G401.6 (cell line): ENCODE data around the gene DOCK7.
"Not testable (repeated sequence)": the region's sequence is repeated elsewhere in the genome, so short reads cannot be mapped to it uniquely, and the experiment has no call there.

Source experiments
- FAIRE-seq: peaks from 2 replicates; lab custom pipeline; 2012; peaks lifted over from hg19 to GRCh38; lab: Jason Lieb, UNC

DOCK7 gene, protein sequence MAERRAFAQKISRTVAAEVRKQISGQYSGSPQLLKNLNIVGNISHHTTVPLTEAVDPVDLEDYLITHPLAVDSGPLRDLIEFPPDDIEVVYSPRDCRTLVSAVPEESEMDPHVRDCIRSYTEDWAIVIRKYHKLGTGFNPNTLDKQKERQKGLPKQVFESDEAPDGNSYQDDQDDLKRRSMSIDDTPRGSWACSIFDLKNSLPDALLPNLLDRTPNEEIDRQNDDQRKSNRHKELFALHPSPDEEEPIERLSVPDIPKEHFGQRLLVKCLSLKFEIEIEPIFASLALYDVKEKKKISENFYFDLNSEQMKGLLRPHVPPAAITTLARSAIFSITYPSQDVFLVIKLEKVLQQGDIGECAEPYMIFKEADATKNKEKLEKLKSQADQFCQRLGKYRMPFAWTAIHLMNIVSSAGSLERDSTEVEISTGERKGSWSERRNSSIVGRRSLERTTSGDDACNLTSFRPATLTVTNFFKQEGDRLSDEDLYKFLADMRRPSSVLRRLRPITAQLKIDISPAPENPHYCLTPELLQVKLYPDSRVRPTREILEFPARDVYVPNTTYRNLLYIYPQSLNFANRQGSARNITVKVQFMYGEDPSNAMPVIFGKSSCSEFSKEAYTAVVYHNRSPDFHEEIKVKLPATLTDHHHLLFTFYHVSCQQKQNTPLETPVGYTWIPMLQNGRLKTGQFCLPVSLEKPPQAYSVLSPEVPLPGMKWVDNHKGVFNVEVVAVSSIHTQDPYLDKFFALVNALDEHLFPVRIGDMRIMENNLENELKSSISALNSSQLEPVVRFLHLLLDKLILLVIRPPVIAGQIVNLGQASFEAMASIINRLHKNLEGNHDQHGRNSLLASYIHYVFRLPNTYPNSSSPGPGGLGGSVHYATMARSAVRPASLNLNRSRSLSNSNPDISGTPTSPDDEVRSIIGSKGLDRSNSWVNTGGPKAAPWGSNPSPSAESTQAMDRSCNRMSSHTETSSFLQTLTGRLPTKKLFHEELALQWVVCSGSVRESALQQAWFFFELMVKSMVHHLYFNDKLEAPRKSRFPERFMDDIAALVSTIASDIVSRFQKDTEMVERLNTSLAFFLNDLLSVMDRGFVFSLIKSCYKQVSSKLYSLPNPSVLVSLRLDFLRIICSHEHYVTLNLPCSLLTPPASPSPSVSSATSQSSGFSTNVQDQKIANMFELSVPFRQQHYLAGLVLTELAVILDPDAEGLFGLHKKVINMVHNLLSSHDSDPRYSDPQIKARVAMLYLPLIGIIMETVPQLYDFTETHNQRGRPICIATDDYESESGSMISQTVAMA (N-terminal part only)

DNA sequence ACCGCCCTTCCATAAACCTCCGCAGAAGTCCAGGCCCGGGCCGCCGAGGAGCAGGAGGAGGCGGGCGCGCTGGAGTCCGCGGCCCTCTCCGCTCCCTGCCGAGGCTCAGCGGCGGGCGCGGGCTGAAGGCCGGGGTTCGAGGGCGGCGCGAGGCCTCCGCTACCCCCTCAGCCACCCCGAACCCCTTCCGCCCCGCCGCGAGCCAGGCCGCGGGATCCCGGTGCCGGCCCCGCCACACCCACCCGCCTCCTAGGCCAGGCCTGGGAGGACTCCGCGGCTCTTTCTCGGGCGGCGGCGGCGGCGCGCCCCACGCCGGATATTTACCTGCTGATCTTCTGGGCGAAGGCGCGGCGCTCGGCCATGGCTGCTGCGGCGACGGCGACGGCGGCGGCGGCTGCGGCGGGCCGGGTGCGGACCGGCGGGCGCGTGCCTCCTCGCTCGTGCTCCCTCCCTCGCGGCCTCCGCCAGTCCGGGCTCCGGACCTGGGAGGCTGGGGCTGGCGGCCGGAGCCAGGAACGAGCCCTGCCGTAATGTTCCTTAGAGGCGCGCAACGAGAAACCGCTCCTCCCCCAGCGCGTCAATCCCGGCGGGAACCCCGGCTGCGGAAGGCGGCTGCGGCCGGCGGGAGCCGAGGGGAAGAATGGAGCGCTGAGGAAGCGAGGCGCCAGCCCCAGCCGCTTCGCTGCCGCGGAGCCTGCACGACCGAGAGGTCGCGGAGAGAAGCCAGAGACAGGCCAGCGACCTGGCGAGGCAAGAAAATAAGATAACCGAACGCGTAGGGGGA lies at the start of gene DOCK7:
TSS of gene DOCK7 (minus strand) at position 484 of the 784 bp plus-strand sequence. CDS start at position 362, 122 bp downstream.
- FAIRE-seq = no peak

DNA sequence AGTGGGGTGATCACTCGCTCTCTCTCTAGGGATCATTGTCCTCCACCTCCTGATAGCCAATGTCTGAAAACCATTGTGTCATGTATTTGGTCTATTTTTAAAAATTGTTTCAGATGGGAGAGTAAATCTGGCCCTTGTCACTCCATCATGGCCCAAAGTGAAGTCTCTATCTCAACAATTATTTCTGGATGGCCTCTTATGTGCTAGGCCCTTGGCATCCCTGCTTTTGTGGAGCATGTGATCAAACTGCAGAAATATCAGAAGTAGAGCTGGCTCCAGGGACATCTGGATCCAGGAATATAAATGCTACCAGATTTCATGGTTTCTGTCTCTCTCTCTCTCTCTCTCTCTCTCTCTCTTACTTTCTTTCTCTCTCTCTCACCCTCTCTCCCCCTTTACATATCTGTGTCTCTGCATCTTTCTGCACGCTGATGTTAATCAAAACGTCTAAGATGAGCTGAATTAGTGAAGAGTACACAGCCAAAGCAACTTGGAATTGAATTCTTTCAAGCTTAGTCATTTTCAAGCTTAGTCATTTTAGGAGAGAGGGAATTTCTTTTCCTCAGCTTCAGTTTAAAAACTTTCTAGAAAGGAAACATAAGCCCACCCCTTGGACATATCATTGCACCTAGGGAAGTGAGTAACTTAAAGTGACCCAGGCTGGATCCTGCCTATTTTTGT lies 47.4 kb upstream of the DOCK7 start:
- no peak for FAIRE-seq

DNA sequence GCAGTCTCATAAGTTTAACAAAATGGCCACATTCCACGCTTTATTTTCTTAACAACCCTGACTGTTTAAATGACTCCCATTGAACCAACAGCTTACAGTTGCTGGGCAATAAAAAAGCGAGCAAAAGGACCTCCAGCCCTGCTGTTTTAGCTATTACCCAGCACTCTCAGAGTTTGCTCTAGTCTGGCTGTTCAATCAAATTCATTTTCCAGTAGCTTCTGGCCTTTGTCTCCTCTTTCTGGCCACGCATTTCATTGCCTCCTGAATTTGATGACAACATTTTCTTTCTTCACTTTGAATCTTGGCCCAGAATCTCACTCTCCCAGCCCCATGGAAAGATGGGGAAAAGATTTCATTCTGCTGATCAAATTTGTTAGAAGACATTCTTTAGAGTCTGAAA lies 44.1 kb upstream of the DOCK7 start:
- FAIRE-seq = no peak

DNA sequence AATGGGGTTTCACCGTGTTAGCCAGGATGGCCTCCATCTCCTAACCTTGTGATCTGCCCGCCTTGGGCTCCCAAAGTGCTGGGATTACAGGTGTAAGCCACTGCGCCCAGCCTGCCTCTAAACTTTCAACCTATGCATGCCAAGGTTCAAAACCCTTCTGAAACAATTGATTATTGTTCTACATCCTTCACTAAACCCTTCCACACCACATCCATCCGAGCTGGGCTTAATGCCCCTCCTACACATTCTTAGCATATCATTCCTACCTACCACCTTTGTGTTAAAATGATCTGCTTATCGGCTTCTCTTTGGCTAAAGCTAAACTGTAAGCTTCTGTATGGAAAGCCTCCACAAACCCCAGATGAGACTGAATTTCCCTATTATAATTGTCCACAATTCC lies 40.8 kb upstream of the DOCK7 start:
- FAIRE-seq = no peak

DNA sequence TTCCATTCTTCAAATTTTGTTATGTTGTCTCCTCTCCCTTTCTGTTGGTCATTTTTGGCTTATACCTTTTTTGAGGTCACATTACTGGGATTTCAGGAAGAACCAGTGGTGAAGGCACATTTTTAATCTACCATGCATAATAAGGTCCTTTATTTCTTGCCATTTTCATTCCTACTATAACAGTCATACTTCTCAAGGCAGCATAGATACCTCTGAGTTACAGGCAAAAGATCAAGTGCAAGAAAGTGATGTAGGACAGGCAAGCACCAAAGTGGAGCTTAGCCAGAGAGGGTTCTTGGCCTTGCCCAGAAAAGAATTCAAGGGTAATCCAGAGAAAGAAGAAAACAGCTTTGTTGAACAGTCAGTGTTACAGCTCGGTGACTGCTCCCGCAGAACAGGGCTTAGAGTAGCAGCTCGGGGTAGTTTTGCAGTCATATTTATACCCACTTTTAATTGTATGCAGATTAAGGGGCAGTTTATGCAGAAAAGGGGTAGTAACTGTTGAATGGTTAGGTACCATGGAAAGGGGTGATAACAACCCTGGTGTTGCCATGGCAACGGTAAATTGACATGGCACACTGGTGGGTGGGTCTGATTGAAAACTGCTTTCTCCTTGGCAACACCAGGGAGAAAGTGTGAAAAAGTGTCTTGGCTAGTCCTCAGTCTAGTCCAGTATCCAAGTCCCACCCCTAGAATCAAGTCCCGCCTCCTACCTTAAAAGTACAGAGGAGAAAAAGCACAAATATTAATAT lies 39.6 kb upstream of the DOCK7 start:
- FAIRE-seq = no peak

DNA sequence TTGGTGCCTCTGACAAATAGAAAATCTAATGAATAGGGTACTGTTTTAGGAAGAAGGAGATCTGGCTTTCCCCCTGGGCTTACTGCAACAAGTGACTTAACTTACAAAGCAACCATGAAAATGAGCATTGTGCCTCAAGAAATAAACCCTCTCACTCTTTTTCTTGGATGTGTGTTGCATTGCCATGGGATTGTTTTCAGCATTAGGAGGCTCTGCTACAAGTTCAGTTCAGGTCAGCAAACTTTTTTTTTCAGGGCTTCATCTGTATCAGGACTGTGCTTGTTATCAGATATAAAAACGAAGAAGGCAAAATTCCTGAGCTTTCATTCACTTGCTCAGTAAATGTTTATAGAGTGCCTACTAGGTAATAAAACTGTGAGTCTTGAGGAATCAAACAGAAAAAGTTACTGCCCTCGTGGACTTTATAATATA lies 37.8 kb upstream of the DOCK7 start:
- FAIRE-seq = no peak

DNA sequence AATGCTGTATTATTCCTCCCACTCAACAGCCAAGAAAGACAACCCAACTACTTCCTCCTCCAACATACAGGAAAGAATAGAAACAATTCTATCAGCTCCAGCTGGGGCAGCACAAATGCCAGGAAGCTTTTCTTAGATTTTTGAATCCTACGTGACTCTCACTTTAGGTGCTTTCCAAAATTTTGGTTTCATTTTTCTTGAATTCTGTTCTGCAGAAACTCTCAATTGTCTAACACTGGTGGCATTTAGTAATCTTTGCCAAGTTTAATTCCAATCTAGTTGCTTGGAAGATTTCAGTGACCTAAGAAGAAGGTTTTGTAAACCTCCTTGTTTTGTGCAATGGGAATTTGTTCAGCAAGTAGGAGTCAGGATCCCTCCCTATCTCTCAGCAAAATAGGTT lies 37.1 kb upstream of the DOCK7 start:
- no peak for FAIRE-seq

DNA sequence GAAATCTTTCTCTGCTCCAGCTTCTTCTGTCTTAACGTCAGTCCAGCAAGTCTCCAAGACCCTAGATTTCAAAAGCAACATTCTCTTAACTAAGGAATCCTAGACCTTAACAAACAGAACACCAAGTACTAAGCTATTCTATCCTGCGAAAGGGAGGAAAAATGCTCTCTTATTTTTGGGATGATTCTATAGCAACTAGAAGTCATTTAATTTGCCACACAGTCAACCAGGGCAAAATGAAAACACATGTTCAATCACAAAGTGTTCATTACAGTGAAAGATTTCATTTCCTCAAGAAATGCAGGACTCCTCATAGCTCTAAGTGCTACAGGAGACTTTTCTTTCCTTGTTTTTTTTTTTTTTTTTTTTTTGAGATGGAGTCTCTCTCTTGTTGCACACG lies 36.2 kb upstream of the DOCK7 start:
- FAIRE-seq = no peak

DNA sequence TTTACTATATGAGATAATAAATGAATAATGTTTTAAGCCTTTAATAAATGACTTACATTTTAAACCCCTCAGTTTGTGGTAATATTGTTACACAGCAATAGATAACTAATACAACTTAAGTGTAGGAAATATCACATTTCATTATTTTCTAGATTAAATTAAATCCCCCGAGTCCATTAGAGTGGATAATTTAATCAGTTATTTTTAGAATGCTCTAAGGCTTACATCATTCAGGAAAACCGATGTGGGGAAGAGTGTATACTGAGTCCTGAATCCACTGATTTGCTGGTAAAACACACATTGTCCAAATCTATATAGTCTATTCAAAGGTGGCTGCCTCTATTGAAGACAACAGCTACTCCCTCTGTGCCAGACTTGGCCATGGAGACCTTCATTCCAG lies 35.7 kb upstream of the DOCK7 start:
- FAIRE-seq = no peak

DNA sequence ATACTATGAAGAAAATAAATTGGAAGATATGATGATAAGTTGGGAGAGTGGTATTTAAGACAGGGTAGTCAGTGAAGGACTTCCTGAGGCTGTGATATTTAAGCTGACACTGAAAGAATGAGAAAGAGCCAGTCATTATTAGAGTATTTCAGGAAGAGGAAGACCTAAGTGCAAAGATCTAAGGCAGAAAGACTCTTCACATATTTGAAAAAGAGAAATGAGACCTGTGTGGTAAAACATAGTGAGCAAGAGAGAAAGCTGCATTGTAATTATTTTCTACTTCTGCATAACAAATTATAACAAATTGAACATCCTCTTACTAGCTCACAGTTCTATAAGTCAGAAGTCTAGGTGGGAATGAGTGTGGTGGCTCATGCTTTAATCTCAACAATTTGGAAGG lies 34.6 kb upstream of the DOCK7 start:
- no peak for FAIRE-seq

DNA sequence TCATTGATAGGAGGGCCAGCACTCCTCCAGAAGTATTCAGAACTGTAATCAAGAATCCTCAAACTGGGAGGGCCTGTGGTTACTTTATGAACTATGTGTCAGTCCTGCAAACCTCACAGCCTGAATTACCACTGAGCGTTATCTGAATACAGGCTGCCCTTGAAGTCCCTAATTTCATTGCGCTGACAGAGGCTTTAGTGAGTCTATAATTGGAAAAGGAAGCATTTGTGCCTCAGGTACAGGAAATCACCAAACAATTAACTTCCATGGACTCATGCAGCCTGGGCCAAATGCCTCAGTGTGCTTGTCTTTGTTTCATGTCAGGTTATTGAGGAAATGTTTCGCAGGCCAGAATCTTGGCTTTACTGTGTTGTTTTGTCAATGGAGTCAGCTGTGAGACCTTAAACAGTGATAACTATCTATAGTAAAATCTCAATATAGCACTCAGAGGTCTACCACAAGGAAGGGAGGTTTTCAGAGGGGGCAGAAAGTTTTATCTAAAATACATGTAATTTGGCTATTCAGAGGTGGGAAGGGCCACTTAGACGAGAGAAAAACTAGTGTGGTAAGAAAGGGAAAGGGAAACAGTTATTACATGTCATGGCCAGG lies 32.9 kb upstream of the DOCK7 start:
- no peak for FAIRE-seq

DNA sequence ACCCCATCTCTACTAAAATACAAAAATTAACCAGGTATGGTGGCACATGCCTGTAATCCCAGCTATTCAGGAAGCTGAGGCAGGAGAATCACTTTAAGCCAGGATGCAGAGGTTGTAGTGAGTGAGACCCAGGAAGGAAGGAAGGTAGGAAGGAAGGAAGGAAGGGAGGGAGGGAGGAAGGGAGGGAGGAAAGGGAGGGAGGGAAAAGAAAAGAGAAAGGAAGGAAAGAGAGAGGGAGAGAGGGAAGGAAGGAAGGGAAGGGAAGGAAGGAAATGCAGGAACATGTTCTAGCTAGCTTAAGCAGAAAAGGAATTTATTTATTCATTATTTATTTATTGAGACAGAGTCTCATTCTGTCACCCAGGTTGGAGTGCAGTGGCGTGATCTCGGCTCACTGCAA lies 30.2 kb upstream of the DOCK7 start:
- FAIRE-seq = not testable (repeated sequence)

DNA sequence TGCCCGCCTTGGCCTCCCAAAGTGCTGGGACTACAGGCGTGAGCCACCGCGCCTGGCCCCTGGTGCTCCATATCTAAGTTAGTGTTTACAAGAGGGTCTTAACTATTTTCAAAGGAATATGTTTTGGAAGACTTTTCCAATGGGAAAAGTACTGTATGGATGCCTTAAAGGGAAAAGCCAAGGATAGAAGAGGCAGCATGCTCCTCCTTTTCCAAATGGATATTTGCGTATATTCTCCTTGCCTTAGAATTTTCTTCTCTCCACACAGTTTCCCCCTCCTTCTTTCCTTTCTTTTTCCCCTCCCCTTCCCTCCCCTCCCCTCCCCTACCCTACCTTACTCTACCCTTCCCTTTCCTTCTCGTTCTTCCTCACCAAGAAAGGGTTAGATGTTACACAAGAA lies 29.3 kb upstream of the DOCK7 start:
- FAIRE-seq = no peak

DNA sequence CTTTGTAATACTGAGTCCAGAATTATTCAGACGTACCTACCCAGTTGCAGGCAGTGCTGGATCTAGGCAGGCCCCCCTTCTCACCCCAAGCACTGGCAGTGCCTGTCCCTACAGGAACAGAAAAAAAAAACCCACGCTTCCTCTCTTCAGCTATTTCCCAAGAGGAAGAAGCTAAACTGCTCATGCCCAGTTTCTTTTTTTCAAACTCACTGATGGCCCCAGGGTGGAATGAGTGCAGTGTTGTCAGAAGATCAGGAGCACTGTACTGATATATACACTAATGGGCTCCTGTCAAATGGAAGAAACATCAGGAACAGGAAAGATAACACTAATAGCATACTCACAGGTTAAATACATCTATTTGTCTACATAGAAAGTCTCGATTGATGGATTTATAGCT lies 28.2 kb upstream of the DOCK7 start:
- FAIRE-seq = no peak

DNA sequence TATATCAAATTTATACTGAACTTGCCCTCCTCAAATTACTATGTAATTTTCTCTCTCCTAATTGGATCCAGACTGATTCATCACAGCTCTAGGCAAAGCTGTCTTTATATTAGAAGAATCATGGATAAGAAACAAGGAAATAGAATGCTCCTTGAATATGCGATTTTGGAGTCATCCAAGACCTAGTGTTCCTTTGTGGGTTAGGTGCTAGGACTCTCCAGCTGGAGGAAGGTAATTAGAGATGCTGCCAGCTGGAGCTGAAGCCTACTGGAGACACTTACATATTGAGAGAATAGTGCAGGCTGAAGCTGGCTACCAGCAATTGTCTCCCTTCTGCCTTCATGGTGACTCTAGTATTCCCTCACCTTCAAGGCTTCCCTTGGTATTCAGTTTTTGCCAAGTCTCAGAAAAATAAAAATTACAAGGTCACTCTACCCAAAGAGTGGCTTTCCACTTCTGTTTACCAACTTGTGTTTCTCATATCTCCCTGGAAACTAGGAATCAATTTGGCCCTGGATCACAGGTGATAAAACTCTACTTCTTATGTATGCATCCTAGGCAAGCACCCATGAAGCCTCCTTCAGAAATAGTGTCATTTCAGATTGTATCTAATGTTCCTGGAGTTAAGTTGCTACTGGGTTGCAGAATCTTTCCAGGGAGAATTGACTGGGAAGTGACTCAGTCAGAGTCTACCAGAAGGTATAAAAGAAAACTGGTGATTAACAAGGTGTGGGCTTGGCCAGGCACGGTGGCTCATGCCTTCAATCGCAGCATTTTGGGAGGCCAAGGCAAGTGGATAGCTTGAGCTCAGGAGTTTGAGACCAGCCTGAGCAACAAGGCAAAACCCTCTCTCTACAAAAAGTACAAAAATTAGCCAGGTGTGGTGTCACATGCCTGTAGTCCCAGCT lies 24.4 kb upstream of the DOCK7 start:
- no peak for FAIRE-seq

DNA sequence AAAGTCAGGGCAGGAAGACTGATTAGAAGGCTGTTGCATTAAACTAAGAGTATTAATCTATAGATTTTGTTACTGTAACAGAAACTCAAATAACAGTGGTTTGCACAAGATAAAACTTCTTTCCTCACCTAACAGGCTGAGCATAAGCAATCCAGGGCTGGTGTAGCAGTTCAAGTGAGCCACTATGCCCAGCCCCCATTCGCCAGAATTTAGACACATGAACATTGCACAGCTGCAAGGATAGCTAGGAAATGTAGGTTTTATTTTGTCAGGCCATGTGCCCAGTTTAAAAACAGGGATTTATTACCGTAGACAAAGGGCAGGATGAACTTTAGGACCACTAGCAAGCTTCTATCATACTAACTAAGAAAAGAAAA lies 19.5 kb upstream of the DOCK7 start:
- FAIRE-seq = no peak

DNA sequence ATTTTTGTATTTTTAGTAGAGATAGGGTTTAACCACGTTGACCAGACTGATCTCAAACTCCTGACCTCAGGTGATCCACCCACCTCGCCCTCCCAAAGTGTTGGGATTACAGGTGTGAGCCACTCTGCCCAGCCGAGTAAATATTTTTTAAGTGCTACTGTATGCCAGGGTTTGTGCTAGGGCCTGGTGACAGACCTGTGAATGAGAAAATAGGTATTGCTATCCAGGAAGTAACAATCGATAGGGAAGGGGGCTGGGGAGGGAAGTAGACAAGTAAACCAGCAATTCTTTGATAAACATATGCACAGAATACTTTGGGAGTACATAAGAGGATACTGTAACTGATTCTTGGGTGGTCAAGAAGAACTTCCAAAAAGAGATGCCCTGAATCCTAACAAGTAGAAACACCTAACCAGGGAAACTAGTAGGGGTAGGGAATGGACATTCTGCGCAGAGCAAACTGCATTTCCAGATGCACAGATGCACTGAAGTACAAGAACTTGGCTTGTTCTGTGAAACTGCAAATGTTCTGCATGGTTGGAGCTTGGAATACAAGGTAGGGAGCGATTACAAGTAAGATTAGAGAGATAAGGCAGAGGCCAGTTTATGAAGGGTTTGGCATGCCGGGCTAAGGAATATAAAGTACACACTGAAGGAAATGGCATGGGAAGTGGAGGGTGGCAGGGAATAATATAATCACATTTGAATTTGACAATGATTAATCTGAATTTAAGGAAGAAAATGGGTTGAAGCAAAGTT lies 19.0 kb upstream of the DOCK7 start:
- no peak for FAIRE-seq

DNA sequence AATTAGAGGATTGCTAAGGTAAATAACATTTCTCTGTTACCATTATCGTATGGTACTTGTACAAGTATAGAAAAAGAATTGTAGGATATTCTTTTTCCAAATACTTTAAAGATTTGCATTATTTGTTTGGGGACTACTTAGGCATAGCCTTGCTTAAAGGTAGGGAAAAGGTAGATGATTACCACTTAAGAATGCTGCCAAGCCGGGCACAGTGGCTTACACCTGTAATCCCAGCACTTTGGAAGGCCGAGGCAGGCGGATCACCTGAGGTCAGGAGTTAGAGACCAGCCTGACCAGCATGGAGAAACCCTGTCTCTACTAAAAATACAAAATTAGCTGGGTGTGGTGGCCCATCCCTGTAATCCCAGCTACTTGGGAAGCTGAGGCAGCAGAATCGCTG lies 10.0 kb upstream of the DOCK7 start:
- FAIRE-seq = not testable (repeated sequence)
